HepG2 (cell line): ENCODE results near the gene PSMB9. TPM values are rescaled to one million over a fixed set of nuclear protein-coding genes. Genes with fewer than 3 reads are reported as not detected.

Experiments used
- ATAC-seq: fragments of 200-7000 bp; cut with Tn5 transposase; 3 replicates; pipeline ENCODE4 v1.9.1; 2020; ENCODE audit warnings: mild to moderate bottlenecking, moderate library complexity
- BruUV-seq: library from RNA; stranded (reverse); fragments of 400-500 nt; replicated peaks from 2 replicates; lab custom pipeline; 2021; lab: Mats Ljungman, UMichigan
- CTCF ChIA-PET: fragments of 300-600 bp; formaldehyde crosslinking; extraction: SDS; loops from one replicate; lab custom pipeline; 2021; ENCODE audit warnings: low total read pairs, inconsistent platforms, low intra/inter-chr PET ratio; lab: Yijun Ruan, JAX
- POLR2A ChIA-PET: fragments of 350-600 bp; sonication (Branson Sonifier 250); formaldehyde crosslinking; loops from one replicate; lab custom pipeline; 2020; ENCODE audit warnings: antibody characterized with exemption, inconsistent platforms; lab: Yijun Ruan, JAX
- DNase-seq: peaks from one replicate; pipeline ENCODE4 v3.0.0-alpha.2; 2015; ENCODE audit warnings: low spot score
- FAIRE-seq: peaks from 3 replicates; lab custom pipeline; 2011; peaks lifted over from hg19 to GRCh38; lab: Jason Lieb, UNC
- H2AFZ ChIP-seq: one replicate; pipeline ENCODE4 v1.6.1; 2011; ENCODE audit warnings: low read length, inconsistent platforms
- H3K27ac ChIP-seq: fragments of 300-600 bp; 3 replicates; pipeline ENCODE4 v1.8.0; 2011; ENCODE audit warnings: mixed run types, mild to moderate bottlenecking, mixed read lengths, low read length, inconsistent platforms; ENCODE audit not compliant: insufficient read depth; ENCODE audit errors: extremely low read length
- H3K27me3 ChIP-seq, 2 experiments: fragments of 200-600 bp in 1 of 2; 2 replicates in 1 of 2; 3 replicates in 1 of 2; pipeline versions ENCODE4 v1.6.0 to v1.8.0; 2011; ENCODE audit warnings: low read length in 2 of 2, mild to moderate bottlenecking in 2 of 2, moderate library complexity in 2 of 2, inconsistent platforms in 1 of 2; ENCODE audit not compliant: insufficient read depth in 2 of 2, control insufficient read depth in 1 of 2
- H3K36me3 ChIP-seq, 2 experiments: fragments of 200-600 bp in 1 of 2; replicated peaks in 1 of 2; 2 replicates in 1 of 2; 3 replicates in 1 of 2; pipeline versions ENCODE4 v1.5.1 to v1.8.0; 2011; ENCODE audit warnings: low read length in 2 of 2, inconsistent platforms in 1 of 2; ENCODE audit not compliant: insufficient read depth in 2 of 2, control insufficient read depth in 1 of 2
- H3K4me1 ChIP-seq: 2 replicates; pipeline ENCODE4 v1.5.1; 2012; ENCODE audit warnings: low read length, inconsistent platforms; ENCODE audit not compliant: insufficient read depth
- H3K4me2 ChIP-seq: 2 replicates; pipeline ENCODE4 v1.6.0; 2011; ENCODE audit warnings: low read depth, low read length, inconsistent platforms
- H3K4me3 ChIP-seq, 3 experiments: fragments of 200-600 bp in 1 of 3; sonication (generic), shearing (Covaris generic) in 1 of 3; replicated peaks in 1 of 3; 2 replicates each; pipeline ENCODE4 v1.5.1; 2011 to 2016; ENCODE audit warnings: low read length in 3 of 3, inconsistent platforms in 2 of 3, low read depth in 2 of 3, mild to moderate bottlenecking in 2 of 3, control low read depth in 1 of 3, mixed read lengths in 1 of 3; ENCODE audit not compliant: insufficient read depth in 1 of 3
- H3K79me2 ChIP-seq: one replicate; pipeline ENCODE4 v1.6.1; 2011; ENCODE audit warnings: low read length, inconsistent platforms; ENCODE audit not compliant: insufficient read depth
- H3K9ac ChIP-seq: 2 replicates; pipeline ENCODE4 v1.6.0; 2011; ENCODE audit warnings: mild to moderate bottlenecking, low read depth, low read length, inconsistent platforms; ENCODE audit not compliant: insufficient read depth
- H3K9me3 ChIP-seq: 2 replicates; pipeline ENCODE4 v1.5.1; 2012; ENCODE audit warnings: mild to moderate bottlenecking, low read length
- H4K20me1 ChIP-seq: 2 replicates; pipeline ENCODE4 v1.6.0; 2011; ENCODE audit warnings: inconsistent platforms, mild to moderate bottlenecking, low read length, moderate library complexity; ENCODE audit not compliant: insufficient read depth
- ATF1 ChIP-seq: IDR thresholded peaks from 2 replicates; pipeline ENCODE4 v1.6.1; 2016; ENCODE audit warnings: mild to moderate bottlenecking, control low read depth
- CREB1 ChIP-seq, 2 experiments: fragments of 450-650 bp in 1 of 2; IDR thresholded peaks; 2 replicates each; pipeline ENCODE4 v1.6.1; 2016 to 2017; ENCODE audit warnings: control low read depth in 1 of 2, mild to moderate bottlenecking in 1 of 2, missing compliant biosample characterization in 1 of 2, missing genetic modification characterization in 1 of 2
- KLF9 ChIP-seq: IDR thresholded peaks from 2 replicates; pipeline ENCODE4 v1.6.1; 2016; ENCODE audit warnings: low read depth
- RFX5 ChIP-seq: IDR thresholded peaks from 2 replicates; pipeline ENCODE4 v1.6.1; 2011; ENCODE audit warnings: low read depth, low read length, improper control_type of control experiment
- RFXANK ChIP-seq: IDR thresholded peaks from 2 replicates; pipeline ENCODE4 v1.6.1; 2016
- RFXAP ChIP-seq: sonication (generic); formaldehyde crosslinking; IDR thresholded peaks from 2 replicates; pipeline ENCODE4 v1.4.0; 2020; ENCODE audit warnings: missing genetic modification reagents, borderline replicate concordance
- THAP9 ChIP-seq: sonication (generic); formaldehyde crosslinking; IDR thresholded peaks from 2 replicates; pipeline ENCODE4; 2020; ENCODE audit warnings: missing genetic modification reagents, mild to moderate bottlenecking, borderline replicate concordance
- WGBS: methylation state at CpG from one replicate; pipeline ENCODE4 v1.1.6; 2017; ENCODE audit warnings: low lambda C conversion rate; 5-methylcytosine and 5-hydroxymethylcytosine counted together
- in situ Hi-C: cut with HindIII; loops from 2 replicates; pipeline ENCODE4 v1.10.0; 2017; ENCODE audit warnings: low pct_unique_long_range_greater_than_20kb; ENCODE audit not compliant: extremely low pct_ligation_motif_present
- intact Hi-C: fragments of 100-400 bp; cut with micrococcal nuclease; formaldehyde crosslinking; loops from one replicate; pipeline ENCODE4 v1.10.0; 2022; ENCODE audit not compliant: unreplicated experiment
- polyA plus RNA-seq, 8 experiments: library from polyadenylated mRNA; depleted of rRNA in 3 of 8; stranded (reverse) in 7 of 8; unstranded in 1 of 8; fragments of >200 nt; fragmentation: Illumina TruSeq in 4 of 8; extraction: Trizol in 4 of 8; gene quantifications; 2 replicates each; pipeline versions ENCODE4 v1.2.1 to v1.2.3, GENCODE V29; 2011 to 2016; ENCODE audit warnings: low read depth in 4 of 8, missing spikeins in 1 of 8, mixed read lengths in 1 of 8; ENCODE audit not compliant: insufficient read depth in 1 of 8
- total RNA-seq, 5 experiments: library from RNA; depleted of rRNA; stranded (reverse); fragments of >200 nt; fragmentation: Illumina TruSeq; extraction: Trizol; gene quantifications; 2 replicates each; pipeline ENCODE4 v1.2.3, GENCODE V29; 2016; ENCODE audit warnings: low read depth in 1 of 5

The PSMB9 gene
- total and polyA plus RNA-seq, 2 of the 13 experiments (the other 11 are each of a cell fraction or from before 2014, with no cell fraction given): 15.6 to 16.0 TPM

DNA sequence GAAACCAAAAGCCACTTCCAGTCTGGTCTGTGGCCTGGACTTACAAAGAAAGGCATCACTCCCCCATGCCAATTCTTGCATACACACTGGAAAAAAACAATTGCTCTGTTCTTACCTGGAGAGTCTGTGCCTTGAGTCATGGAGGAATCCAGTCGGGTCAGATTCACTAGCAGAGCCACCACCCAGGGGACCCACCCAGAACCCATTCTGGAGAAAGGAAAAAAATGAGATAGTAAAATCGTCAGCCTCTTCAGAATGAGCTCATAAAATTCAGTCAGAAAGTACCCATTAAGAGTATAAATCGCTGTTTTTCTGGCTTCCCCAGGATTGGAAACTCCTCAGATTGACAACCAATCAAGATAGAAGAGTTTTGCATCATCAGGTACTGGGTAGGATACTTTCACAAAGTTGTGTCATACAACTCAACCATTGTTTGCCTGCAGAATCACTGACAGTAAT is 37.2 kb upstream of the PSMB9 start, which contains the start of gene HLA-DOB:
Gene HLA-DOB (minus strand): TSS at position 257 of the 459 bp plus-strand sequence. CDS start 51 bp downstream, at position 206.
- no peak; the same call in 2 of the 3 replicates for ATAC-seq
- no peak within 1 kb of the TSS for H3K4me3 ChIP-seq
- no peak within 1 kb of the TSS for H3K27ac ChIP-seq
- no peak for FAIRE-seq
- H3K9ac ChIP-seq: no peak within 1 kb of the TSS
- H3K36me3 ChIP-seq: no peaks in the 10 kb centered on the region
- CTCF ChIA-PET: no interaction called here
- in situ Hi-C loops: no loop called here
- peaks cover 0 to 24% of the 10 kb centered on the region in 2 experiments; a peak in 2 of 5 replicates for H3K27me3 ChIP-seq
- DNase-seq: no peak
- no peaks in the 10 kb centered on the region for H3K4me1 ChIP-seq
- WGBS: 6% methylated on average over 3 of the region's 3 CpGs
- POLR2A ChIA-PET: no interaction called here
- intact Hi-C loops: no loop called here
- H4K20me1 ChIP-seq: no peaks in the 10 kb centered on the region
- no TSS peak for BruUV-seq
- H3K4me2 ChIP-seq: no peak within 1 kb of the TSS
- H2AFZ ChIP-seq: no peak within 1 kb of the TSS
- H3K79me2 ChIP-seq: no peaks in the 10 kb centered on the region
- H3K9me3 ChIP-seq: no peaks in the 10 kb centered on the region
- TF ChIP-seq KLF9 (CRISPR knock-in tag) (no peak), CREB1 (IDR thresholded peaks at IDR 0.05) (no peak; the same call in 1 of the 2 replicates), CREB1 (CRISPR knock-in tag; IDR thresholded peaks at IDR 0.05) (peak; percentile 59; the same call in 1 of the 2 replicates), THAP9 (CRISPR knock-in tag) (no peak), RFX5 (peak; percentile 99), RFXAP (peak; percentile 94), RFXANK (CRISPR knock-in tag) (peak; percentile 98), ATF1 (peak; percentile 51; the same call in 1 of the 2 replicates)
- TF ChIP-seq, all 625 proteins: peak for 5
